Measurements from ENCODE around the gene RNF181. TPM values are rescaled to one million over a fixed set of nuclear protein-coding genes. Genes with fewer than 3 reads are reported as not detected.

Gene RNF181
- total RNA-seq, 1 donor from 2014 or later = 271 TPM

GRCh38 chr2:85584354-85584856, 11.1 kb upstream of the RNF181 start, which contains the start of gene VAMP5:
TSS of gene VAMP5 (plus strand) at chr2:85584431. CDS start at chr2:85584491, 60 bp downstream.
- TF ChIP-seq CTCF (IDR thresholded peaks at IDR 0.05; ENCODE audit: insufficient read depth, low read length, poor library complexity, severe bottlenecking) = no peak

GRCh38 chr2:85584857-85585780, 10.4 kb upstream of the RNF181 start:
- peak overlapping the region; percentile 39 for H3K4me3 ChIP-seq (ENCODE audit: low read depth, low read length)
- DNase-seq (ENCODE audit: low read depth) = no peak

More at GRCh38 chr2:85584354-85584856, 11.1 kb upstream of the RNF181 start, which contains the start of gene VAMP5:
- DNase-seq (ENCODE audit: low read depth) = no peak
- H3K4me3 ChIP-seq (ENCODE audit: low read depth, low read length) = peak within 1 kb of the TSS; percentile 39
- H3K27me3 ChIP-seq (ENCODE audit: control insufficient read depth, insufficient read depth, low read length) = no peaks in the 10 kb centered on the region
- H3K36me3 ChIP-seq (ENCODE audit: control insufficient read depth, insufficient read depth, low read length) = no peaks in the 10 kb centered on the region

GRCh38 chr2:85585781-85586105, 9.8 kb upstream of the RNF181 start:
- no peak for DNase-seq (ENCODE audit: low read depth)
- H3K27me3 ChIP-seq (ENCODE audit: control insufficient read depth, insufficient read depth, low read length) = no peaks in the 10 kb centered on the region
- H3K36me3 ChIP-seq (ENCODE audit: control insufficient read depth, insufficient read depth, low read length) = no peaks in the 10 kb centered on the region
- no peak for TF ChIP-seq CTCF (IDR thresholded peaks at IDR 0.05; ENCODE audit: insufficient read depth, low read length, poor library complexity, severe bottlenecking)
- H3K4me3 ChIP-seq (ENCODE audit: low read depth, low read length) = no peak overlapping the region

More at GRCh38 chr2:85584857-85585780, 10.4 kb upstream of the RNF181 start:
- no peak for TF ChIP-seq CTCF (IDR thresholded peaks at IDR 0.05; ENCODE audit: insufficient read depth, low read length, poor library complexity, severe bottlenecking)
- no peaks in the 10 kb centered on the region for H3K36me3 ChIP-seq (ENCODE audit: control insufficient read depth, insufficient read depth, low read length)
- H3K27me3 ChIP-seq (ENCODE audit: control insufficient read depth, insufficient read depth, low read length) = no peaks in the 10 kb centered on the region

GRCh38 chr2:85588236-85588635, 7.3 kb upstream of the RNF181 start:
- TF ChIP-seq CTCF (IDR thresholded peaks at IDR 0.05; ENCODE audit: insufficient read depth, low read length, poor library complexity, severe bottlenecking) = no peak
- Histone ChIP-seq H3K36me3 (ENCODE audit: control insufficient read depth, insufficient read depth, low read length) (no peaks in the 10 kb centered on the region), H3K27me3 (ENCODE audit: control insufficient read depth, insufficient read depth, low read length) (no peaks in the 10 kb centered on the region), H3K4me3 (ENCODE audit: low read depth, low read length) (no peak overlapping the region)
- no peak for DNase-seq (ENCODE audit: low read depth)

- H3K36me3 ChIP-seq (ENCODE audit: control insufficient read depth, insufficient read depth, low read length) = no peaks in the 10 kb centered on the region
- DNase-seq (ENCODE audit: low read depth) = no peak
- no peaks in the 10 kb centered on the region for H3K27me3 ChIP-seq (ENCODE audit: control insufficient read depth, insufficient read depth, low read length)
- no peak overlapping the region for H3K4me3 ChIP-seq (ENCODE audit: low read depth, low read length)
- TF ChIP-seq CTCF (IDR thresholded peaks at IDR 0.05; ENCODE audit: insufficient read depth, low read length, poor library complexity, severe bottlenecking) = no peak
These were observed 6.9 kb upstream of the RNF181 start for GRCh38 chr2:85588645-85589044.

Data from kidney epithelial cell (primary cell).